ENCODE results near the gene INKA2.

GRCh38 chr1:111735321-111735720 lies 3.9 kb downstream of the INKA2 start:
- TF ChIP-seq OSR1 (CRISPR knock-in tag; IDR thresholded peaks at IDR 0.05) (no peak), GLIS3 (CRISPR knock-in tag; IDR thresholded peaks at IDR 0.05) (no peak), ISL1 (CRISPR knock-in tag; IDR thresholded peaks at IDR 0.05) (no peak), TOX (CRISPR knock-in tag; IDR thresholded peaks at IDR 0.05; ENCODE audit: borderline replicate concordance) (no peak), ZFP3 (CRISPR knock-in tag; IDR thresholded peaks at IDR 0.05) (no peak), ZNF70 (CRISPR knock-in tag; IDR thresholded peaks at IDR 0.05) (no peak), RARB (CRISPR knock-in tag; IDR thresholded peaks at IDR 0.05) (no peak), ZNF8 (CRISPR knock-in tag; IDR thresholded peaks at IDR 0.05) (no peak), ARNTL (CRISPR knock-in tag; IDR thresholded peaks at IDR 0.05; ENCODE audit: borderline replicate concordance, low read depth) (no peak), ZNF565 (CRISPR knock-in tag; conservative IDR thresholded peaks at IDR 0.05; ENCODE audit: low read depth) (no peak)
- TF ChIP-seq, protein P1, sequence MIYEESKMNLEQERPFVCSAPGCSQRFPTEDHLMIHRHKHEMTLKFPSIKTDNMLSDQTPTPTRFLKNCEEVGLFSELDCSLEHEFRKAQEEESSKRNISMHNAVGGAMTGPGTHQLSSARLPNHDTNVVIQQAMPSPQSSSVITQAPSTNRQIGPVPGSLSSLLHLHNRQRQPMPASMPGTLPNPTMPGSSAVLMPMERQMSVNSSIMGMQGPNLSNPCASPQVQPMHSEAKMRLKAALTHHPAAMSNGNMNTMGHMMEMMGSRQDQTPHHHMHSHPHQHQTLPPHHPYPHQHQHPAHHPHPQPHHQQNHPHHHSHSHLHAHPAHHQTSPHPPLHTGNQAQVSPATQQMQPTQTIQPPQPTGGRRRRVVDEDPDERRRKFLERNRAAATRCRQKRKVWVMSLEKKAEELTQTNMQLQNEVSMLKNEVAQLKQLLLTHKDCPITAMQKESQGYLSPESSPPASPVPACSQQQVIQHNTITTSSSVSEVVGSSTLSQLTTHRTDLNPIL (CRISPR knock-in tag; IDR thresholded peaks at IDR 0.05; ENCODE audit: low read depth), result no peak
- TF ChIP-seq, protein P2, sequence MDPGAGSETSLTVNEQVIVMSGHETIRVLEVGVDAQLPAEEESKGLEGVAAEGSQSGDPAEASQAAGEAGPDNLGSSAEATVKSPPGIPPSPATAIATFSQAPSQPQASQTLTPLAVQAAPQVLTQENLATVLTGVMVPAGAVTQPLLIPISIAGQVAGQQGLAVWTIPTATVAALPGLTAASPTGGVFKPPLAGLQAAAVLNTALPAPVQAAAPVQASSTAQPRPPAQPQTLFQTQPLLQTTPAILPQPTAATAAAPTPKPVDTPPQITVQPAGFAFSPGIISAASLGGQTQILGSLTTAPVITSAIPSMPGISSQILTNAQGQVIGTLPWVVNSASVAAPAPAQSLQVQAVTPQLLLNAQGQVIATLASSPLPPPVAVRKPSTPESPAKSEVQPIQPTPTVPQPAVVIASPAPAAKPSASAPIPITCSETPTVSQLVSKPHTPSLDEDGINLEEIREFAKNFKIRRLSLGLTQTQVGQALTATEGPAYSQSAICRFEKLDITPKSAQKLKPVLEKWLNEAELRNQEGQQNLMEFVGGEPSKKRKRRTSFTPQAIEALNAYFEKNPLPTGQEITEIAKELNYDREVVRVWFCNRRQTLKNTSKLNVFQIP (CRISPR knock-in tag; IDR thresholded peaks at IDR 0.05; ENCODE audit: borderline replicate concordance, low read depth), result no peak
